ENCODE results near the gene HP1BP3. TPM values are rescaled to one million over a fixed set of nuclear protein-coding genes. Genes with fewer than 3 reads are reported as not detected.

HP1BP3 gene
- polyA plus RNA-seq, 2 donors = 66.3 to 85.1 TPM

- no peak overlapping the region for H3K4me3 ChIP-seq (ENCODE audit: low read depth in 1 of 2, low read length in 2 of 2)
- H3K36me3 ChIP-seq (ENCODE audit: control insufficient read depth in 2 of 2, insufficient read depth in 2 of 2, low read length in 1 of 2) = no peaks in the 10 kb centered on the region
- H3K27ac ChIP-seq (ENCODE audit: low read depth in 2 of 2, low read length in 1 of 2) = no peak overlapping the region
- no peaks in the 10 kb centered on the region for H3K9me3 ChIP-seq (ENCODE audit: control insufficient read depth in 2 of 2, insufficient read depth in 1 of 2, low read depth in 1 of 2, low read length in 1 of 2)
- no peaks in the 10 kb centered on the region for H3K27me3 ChIP-seq (ENCODE audit: control insufficient read depth in 1 of 2, insufficient read depth in 2 of 2, low read length in 2 of 2)
- peaks cover 0 to 10% of the 10 kb centered on the region in 2 donors for H3K4me1 ChIP-seq (ENCODE audit: control insufficient read depth in 2 of 2, insufficient read depth in 2 of 2, low read length in 1 of 2)
- 81 to 90% methylated on average over 18 of the region's 18 CpGs for WGBS, 2 donors
Observed at GRCh38 chr1:20698195-20698910, 88.8 kb downstream of the HP1BP3 start.

GRCh38 chr1:20697563-20697962 is 89.5 kb downstream of the HP1BP3 start:
- Histone ChIP-seq H3K9me3 (ENCODE audit: control insufficient read depth in 2 of 2, insufficient read depth in 1 of 2, low read depth in 1 of 2, low read length in 1 of 2) (no peaks in the 10 kb centered on the region), H3K27me3 (ENCODE audit: control insufficient read depth in 1 of 2, insufficient read depth in 2 of 2, low read length in 2 of 2) (no peaks in the 10 kb centered on the region), H3K27ac (ENCODE audit: low read depth in 2 of 2, low read length in 1 of 2) (no peak overlapping the region), H3K4me1 (ENCODE audit: control insufficient read depth in 2 of 2, insufficient read depth in 2 of 2, low read length in 1 of 2) (peaks cover 0 to 10% of the 10 kb centered on the region in 2 donors), H3K4me3 (ENCODE audit: low read depth in 1 of 2, low read length in 2 of 2) (no peak overlapping the region), H3K36me3 (ENCODE audit: control insufficient read depth in 2 of 2, insufficient read depth in 2 of 2, low read length in 1 of 2) (no peaks in the 10 kb centered on the region)
- 75 to 80% methylated on average over 12 of the region's 12 CpGs for WGBS, 2 donors

DNA sequence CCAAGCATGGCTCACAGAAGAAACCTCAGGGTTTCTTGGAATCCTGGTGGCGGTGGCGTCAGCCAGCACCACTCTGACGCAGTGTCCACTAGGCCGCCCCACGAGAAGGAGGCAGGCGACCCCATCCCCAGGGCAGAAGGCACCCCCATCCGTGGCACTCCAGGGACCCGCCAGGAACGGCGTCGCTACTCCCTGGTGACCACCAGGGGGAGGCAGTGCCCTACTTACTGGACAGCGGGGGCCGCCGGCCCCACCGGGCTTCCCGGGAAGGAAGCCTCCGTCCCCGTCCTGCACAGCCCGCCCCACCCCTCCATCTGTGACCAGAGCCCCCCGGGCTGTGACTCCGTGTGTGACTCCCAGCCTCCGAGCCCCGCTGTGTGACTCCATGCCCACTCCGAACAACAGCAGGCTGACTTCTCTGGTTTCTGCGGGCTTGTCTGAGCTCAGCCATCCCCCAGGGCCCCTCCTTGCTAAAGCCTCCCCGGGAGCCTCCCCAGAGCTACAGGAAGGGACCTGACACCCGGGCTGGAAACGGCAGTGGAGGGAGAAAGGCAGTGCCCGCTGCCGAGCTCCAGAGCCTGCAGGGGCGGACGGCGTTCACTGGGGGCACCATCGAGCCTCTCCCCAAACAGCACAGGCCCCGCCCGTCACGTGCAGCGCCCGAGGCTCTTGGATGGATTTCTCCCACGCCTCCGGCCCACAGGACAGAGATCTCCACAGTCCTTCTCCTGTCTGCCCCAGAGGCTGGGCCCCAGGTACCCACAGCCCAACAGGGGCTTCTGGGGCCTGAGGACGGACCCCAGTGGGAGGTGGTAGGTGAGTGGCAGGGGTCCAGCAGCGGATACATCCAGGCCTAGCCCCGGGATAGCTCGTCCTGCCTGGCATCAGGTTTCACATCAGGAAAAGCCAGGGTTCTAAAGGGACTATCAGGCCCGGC is 90.4 kb downstream of the HP1BP3 start:
- WGBS, 2 donors = 1 to 2% methylated on average over 45 to 46 of the region's 46 CpGs
- H3K9me3 ChIP-seq (ENCODE audit: control insufficient read depth in 2 of 2, insufficient read depth in 1 of 2, low read depth in 1 of 2, low read length in 1 of 2) = no peaks in the 10 kb centered on the region
- H3K36me3 ChIP-seq (ENCODE audit: control insufficient read depth in 2 of 2, insufficient read depth in 2 of 2, low read length in 1 of 2) = no peaks in the 10 kb centered on the region
- peak overlapping the region; percentile 77 to 86 for H3K27ac ChIP-seq (ENCODE audit: low read depth in 2 of 2, low read length in 1 of 2)
- H3K4me3 ChIP-seq (ENCODE audit: low read depth in 1 of 2, low read length in 2 of 2) = peak overlapping the region; percentile 43 to 51
- H3K27me3 ChIP-seq (ENCODE audit: control insufficient read depth in 1 of 2, insufficient read depth in 2 of 2, low read length in 2 of 2) = no peaks in the 10 kb centered on the region
- peaks cover 0 to 10% of the 10 kb centered on the region in 2 donors for H3K4me1 ChIP-seq (ENCODE audit: control insufficient read depth in 2 of 2, insufficient read depth in 2 of 2, low read length in 1 of 2)

DNA sequence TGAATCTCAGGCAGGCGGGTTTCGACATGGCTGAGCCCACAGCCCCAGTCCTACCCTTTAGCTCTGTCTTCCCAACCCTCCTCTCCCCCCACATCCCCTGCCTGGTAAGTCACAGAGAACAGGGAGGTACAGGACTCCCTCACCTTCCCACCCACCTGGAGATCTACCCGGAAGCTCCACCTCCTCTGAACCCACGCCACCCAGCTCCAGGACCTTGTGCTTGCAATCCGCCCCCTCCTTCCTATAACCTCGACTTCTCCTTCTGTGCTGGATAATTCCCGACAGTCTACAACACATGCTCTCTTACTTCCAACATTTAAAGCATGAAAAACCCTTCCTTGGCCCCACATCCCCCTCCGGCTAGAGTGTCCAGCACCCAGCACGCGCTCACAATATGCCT is 91.6 kb downstream of the HP1BP3 start:
- no peak overlapping the region for H3K4me3 ChIP-seq (ENCODE audit: low read depth in 1 of 2, low read length in 2 of 2)
- H3K27me3 ChIP-seq (ENCODE audit: control insufficient read depth in 1 of 2, insufficient read depth in 2 of 2, low read length in 2 of 2) = no peaks in the 10 kb centered on the region
- 80 to 82% methylated on average over 10 of the region's 10 CpGs for WGBS, 2 donors
- no peaks in the 10 kb centered on the region for H3K9me3 ChIP-seq (ENCODE audit: control insufficient read depth in 2 of 2, insufficient read depth in 1 of 2, low read depth in 1 of 2, low read length in 1 of 2)
- no peak overlapping the region for H3K27ac ChIP-seq (ENCODE audit: low read depth in 2 of 2, low read length in 1 of 2)
- H3K36me3 ChIP-seq (ENCODE audit: control insufficient read depth in 2 of 2, insufficient read depth in 2 of 2, low read length in 1 of 2) = no peaks in the 10 kb centered on the region
- H3K4me1 ChIP-seq (ENCODE audit: control insufficient read depth in 2 of 2, insufficient read depth in 2 of 2, low read length in 1 of 2) = peaks cover 0 to 10% of the 10 kb centered on the region in 2 donors

GRCh38 chr1:20693623-20694022 is 93.5 kb downstream of the HP1BP3 start:
- 82 to 97% methylated on average over 2 of the region's 2 CpGs for WGBS, 2 donors
- H3K9me3 ChIP-seq (ENCODE audit: control insufficient read depth in 2 of 2, insufficient read depth in 1 of 2, low read depth in 1 of 2, low read length in 1 of 2) = no peaks in the 10 kb centered on the region
- H3K27me3 ChIP-seq (ENCODE audit: control insufficient read depth in 1 of 2, insufficient read depth in 2 of 2, low read length in 2 of 2) = no peaks in the 10 kb centered on the region
- H3K27ac ChIP-seq (ENCODE audit: low read depth in 2 of 2, low read length in 1 of 2) = no peak overlapping the region
- peaks cover 0 to 8% of the 10 kb centered on the region in 2 donors for H3K4me1 ChIP-seq (ENCODE audit: control insufficient read depth in 2 of 2, insufficient read depth in 2 of 2, low read length in 1 of 2)
- no peaks in the 10 kb centered on the region for H3K36me3 ChIP-seq (ENCODE audit: control insufficient read depth in 2 of 2, insufficient read depth in 2 of 2, low read length in 1 of 2)
- no peak overlapping the region for H3K4me3 ChIP-seq (ENCODE audit: low read depth in 1 of 2, low read length in 2 of 2)

Other genes with a start within 250 kb of the HP1BP3 start
- under 1 TPM; 0.04 to 0.12 TPM for gene FAM43B, start 234.7 kb downstream of the HP1BP3 start, polyA plus RNA-seq
- gene CDA, start 198.2 kb downstream of the HP1BP3 start, polyA plus RNA-seq = 100 to 1,000 TPM; 107 to 110 TPM
- gene PINK1, start 153.8 kb downstream of the HP1BP3 start, polyA plus RNA-seq = 10 to 100 TPM; 52.0 to 61.2 TPM
- 100 to 1,000 TPM in 1 of 2 donors, 10 to 100 TPM in 1; 73.2 to 126 TPM for gene DDOST, start 125.9 kb downstream of the HP1BP3 start, polyA plus RNA-seq
- under 1 TPM; 0.45 to 0.48 TPM for gene KIF17, start 69.3 kb downstream of the HP1BP3 start, polyA plus RNA-seq
- under 1 TPM; 0.12 to 0.27 TPM for gene SH2D5, start 54.6 kb downstream of the HP1BP3 start, polyA plus RNA-seq